Upper lobe of right lung (tissue), 1 donor: ENCODE measurements around the gene PCGF3. TPM values are rescaled to one million over a fixed set of nuclear protein-coding genes. Genes with fewer than 3 reads are reported as not detected.
A peak's percentile ranks its signal among the peaks of the same experiment; 100 is the strongest.

Experiments
- ATAC-seq: fragments of 200-7000 bp; cut with Tn5 transposase; one replicate; pipeline ENCODE4 v1.9.1; 2020; ENCODE audit warnings: mild to moderate bottlenecking, moderate library complexity
- DNase-seq: peaks from one replicate; pipeline ENCODE4 v3.0.0-alpha.2; 2020
- H3K27ac ChIP-seq: fragments of 200-600 bp; one replicate; pipeline ENCODE4 v1.8.0; 2022
- H3K27me3 ChIP-seq: fragments of 200-600 bp; one replicate; pipeline ENCODE4 v1.8.0; 2022; ENCODE audit warnings: mild to moderate bottlenecking
- H3K36me3 ChIP-seq: fragments of 200-600 bp; one replicate; pipeline ENCODE4 v1.8.0; 2022
- H3K4me1 ChIP-seq: fragments of 200-600 bp; one replicate; pipeline ENCODE4 v1.8.0; 2022
- H3K4me3 ChIP-seq: fragments of 200-600 bp; one replicate; pipeline ENCODE4 v1.8.0; 2022; ENCODE audit warnings: mild to moderate bottlenecking
- H3K9me3 ChIP-seq: fragments of 200-600 bp; one replicate; pipeline ENCODE4 v1.8.0; 2022
- CTCF ChIP-seq: fragments of 200-600 bp; IDR thresholded peaks from one replicate; pipeline ENCODE4 v1.8.0; 2022; ENCODE audit warnings: antibody characterized with exemption
- intact Hi-C: fragments of 100-400 bp; cut with DNase I; formaldehyde crosslinking; loops from one replicate; pipeline ENCODE4 v1.11.0; 2022
- total RNA-seq: library from RNA; stranded (reverse); fragmentation: NEBNext Ultra II Directional; extraction: Animal tissue kit (Norgen Biotek cat#: 25700); gene quantifications from one replicate; pipeline ENCODE4 v1.2.1, GENCODE V29; 2021
- donor health status: DM: no; HTN: yes; CAD: no; lungs with severe emphysema.

The PCGF3 gene
- total RNA-seq, 1 donor from 2014 or later, result 42.2 TPM

- no peak overlapping the region for H3K4me3 ChIP-seq
- ATAC-seq (no peak), DNase-seq (peak; percentile 67)
- TF ChIP-seq CTCF, result no peak
- no peaks in the 10 kb centered on the region for H3K9me3 ChIP-seq
- no peaks in the 10 kb centered on the region for H3K27me3 ChIP-seq
- peaks cover 34% of the 10 kb centered on the region for H3K4me1 ChIP-seq
- intact Hi-C loops, result no loop called here
- no peak overlapping the region for H3K27ac ChIP-seq
- H3K36me3 ChIP-seq, result no peaks in the 10 kb centered on the region
These were observed 22.3 kb upstream of the PCGF3 start for GRCh38 chr4:683247-683897.

- Histone ChIP-seq H3K27ac (no peak overlapping the region), H3K36me3 (no peaks in the 10 kb centered on the region), H3K4me1 (peaks cover 38% of the 10 kb centered on the region), H3K27me3 (no peaks in the 10 kb centered on the region), H3K9me3 (no peaks in the 10 kb centered on the region), H3K4me3 (no peak overlapping the region)
- intact Hi-C loops, result no loop called here
- DNase-seq (peak; percentile 79), ATAC-seq (peak; percentile 2)
- peak; percentile 63 for TF ChIP-seq CTCF
These were observed 21.5 kb upstream of the PCGF3 start for GRCh38 chr4:683982-684622.

GRCh38 chr4:684623-685327 is 20.9 kb upstream of the PCGF3 start:
- H3K27me3 ChIP-seq, result no peaks in the 10 kb centered on the region
- peaks cover 44% of the 10 kb centered on the region for H3K4me1 ChIP-seq
- TF ChIP-seq CTCF, result no peak
- ATAC-seq, result no peak
- no peak overlapping the region for H3K27ac ChIP-seq
- no peak for DNase-seq
- H3K36me3 ChIP-seq, result no peaks in the 10 kb centered on the region
- no peaks in the 10 kb centered on the region for H3K9me3 ChIP-seq
- intact Hi-C loops, result no loop called here
- H3K4me3 ChIP-seq, result no peak overlapping the region

GRCh38 chr4:685679-686412 is 19.8 kb upstream of the PCGF3 start:
- DNase-seq, result no peak
- Histone ChIP-seq H3K27ac (no peak overlapping the region), H3K9me3 (no peaks in the 10 kb centered on the region), H3K36me3 (no peaks in the 10 kb centered on the region), H3K4me3 (no peak overlapping the region), H3K27me3 (no peaks in the 10 kb centered on the region), H3K4me1 (peaks cover 40% of the 10 kb centered on the region)
- no peak for ATAC-seq
- no peak for TF ChIP-seq CTCF
- intact Hi-C loops, result no loop called here

- intact Hi-C loops, result no loop called here
- Histone ChIP-seq H3K4me1 (peaks cover 35% of the 10 kb centered on the region), H3K27ac (peak overlapping the region; percentile 42), H3K27me3 (no peaks in the 10 kb centered on the region), H3K4me3 (peak overlapping the region; percentile 67), H3K9me3 (no peaks in the 10 kb centered on the region), H3K36me3 (no peaks in the 10 kb centered on the region)
- TF ChIP-seq CTCF, result no peak
- DNase-seq (peak; percentile 67), ATAC-seq (no peak)
These were observed 19.1 kb upstream of the PCGF3 start for GRCh38 chr4:686413-687040.
